ENCODE measurements around the gene SBF1. TPM values are rescaled to one million over a fixed set of nuclear protein-coding genes. Genes with fewer than 3 reads are reported as not detected.
A peak's percentile ranks its signal among the peaks of the same experiment; 100 is the strongest.

SBF1 gene
- total and polyA plus RNA-seq, 2 of the 13 experiments (the other 11 are each of a cell fraction or from before 2014, with no cell fraction given), result 31.7 to 40.9 TPM

GRCh38 chr22:50485221-50486131 lies 10.6 kb upstream of the SBF1 start (continued):
- TF ChIP-seq HMGXB3 (CRISPR knock-in tag; IDR thresholded peaks at IDR 0.05; ENCODE audit: borderline replicate concordance) (peak; percentile 53; the same call in 1 of the 2 replicates), NFYB (CRISPR knock-in tag; IDR thresholded peaks at IDR 0.05) (no peak), ZHX2 (IDR thresholded peaks at IDR 0.05; ENCODE audit: low read depth) (peak; percentile 19; the same call in 1 of the 2 replicates), ZHX2 (CRISPR knock-in tag; IDR thresholded peaks at IDR 0.05; ENCODE audit: borderline replicate concordance) (no peak), HIC2 (CRISPR knock-in tag; IDR thresholded peaks at IDR 0.05; ENCODE audit: low read depth) (no peak; the same call in 1 of the 2 replicates), ZNF878 (CRISPR knock-in tag; IDR thresholded peaks at IDR 0.05) (peak; percentile 76; the same call in 1 of the 2 replicates), NCOA2 (CRISPR knock-in tag; IDR thresholded peaks at IDR 0.05) (peak; percentile 63), HNRNPL (IDR thresholded peaks at IDR 0.05; ENCODE audit: low read depth, low read length) (peak; percentile 79), ZBTB26 (CRISPR knock-in tag; IDR thresholded peaks at IDR 0.05; ENCODE audit: borderline replicate concordance) (no peak), THRA (CRISPR knock-in tag; IDR thresholded peaks at IDR 0.05; ENCODE audit: borderline replicate concordance) (peak; percentile 77; the same call in 1 of the 2 replicates), ONECUT2 (CRISPR knock-in tag; IDR thresholded peaks at IDR 0.05) (no peak), ESRRA (CRISPR knock-in tag; IDR thresholded peaks at IDR 0.05; ENCODE audit: low read depth) (no peak)

All from HepG2 (cell line).